ENCODE data around the gene CREB5. TPM values are rescaled to one million over a fixed set of nuclear protein-coding genes. Genes with fewer than 3 reads are reported as not detected.

CREB5 gene
- total and polyA plus RNA-seq, 2 of the 8 experiments (the other 6 are each of a cell fraction or from before 2014, with no cell fraction given): 2.4 to 2.7 TPM

DNA sequence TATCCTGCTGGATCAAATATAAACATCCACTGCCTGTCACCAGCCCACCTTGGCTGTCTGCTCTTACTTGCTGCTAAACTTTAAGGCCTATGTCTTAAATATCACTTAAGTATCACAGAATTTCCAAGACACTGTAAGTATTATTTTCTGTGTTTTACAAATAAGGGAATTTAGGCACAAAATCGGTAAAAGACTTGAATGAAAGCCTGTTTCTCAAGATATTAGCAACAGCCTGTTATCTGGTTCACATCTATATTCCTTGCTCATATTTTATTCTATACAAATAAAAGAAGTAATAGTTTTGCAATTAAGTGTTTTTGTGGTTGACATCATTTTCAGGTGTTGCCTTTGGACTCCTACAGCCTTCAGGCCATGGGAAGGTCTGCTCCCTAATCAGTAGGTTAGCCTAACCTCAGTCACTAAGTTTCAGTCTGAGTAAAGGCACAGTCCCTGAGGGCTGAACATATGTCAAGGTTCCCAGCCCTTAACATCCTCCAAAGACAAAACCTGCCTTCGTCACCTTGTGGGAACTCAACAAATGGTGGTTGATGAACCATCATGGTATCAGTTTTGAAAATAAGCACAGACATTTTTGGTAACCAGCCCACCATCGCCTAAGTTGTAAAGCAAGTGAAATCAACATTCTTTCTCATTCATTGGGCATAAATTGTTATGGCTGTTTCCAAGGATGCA, 127.1 kb downstream of the CREB5 start:
- ChIA-PET POLR2A (ENCODE audit: partially characterized antibody) (no interaction called here), CTCF (ENCODE audit: partially characterized antibody) (interaction anchor here (1.1 to 1.4 kb wide), 2 partner anchors 9 to 10 kb away, joined by 3 to 4 read pairs; no protein-coding TSS in a partner anchor)
- Histone ChIP-seq H3K36me3 (ENCODE audit: control insufficient read depth in 2 of 4, insufficient read depth in 4 of 4, low read length in 3 of 4) (no peaks in the 10 kb centered on the region), H3K14ac (ENCODE audit: insufficient read length) (no peak overlapping the region), H3K56ac (replicated peaks; ENCODE audit: insufficient read length, low read depth, low read length) (no peak overlapping the region), H3K23ac (ENCODE audit: insufficient read length) (no peak overlapping the region), H4K91ac (replicated peaks; ENCODE audit: insufficient read length, low read length) (no peak overlapping the region), H2BK12ac (ENCODE audit: low read depth, low read length) (no peak overlapping the region), H2BK15ac (ENCODE audit: low read length) (no peak overlapping the region), H4K5ac (ENCODE audit: insufficient read length, low read depth, low read length) (no peak overlapping the region), H3K9ac (replicated peaks in 1 of 4; ENCODE audit: extremely low read depth in 1 of 4, low read depth in 3 of 4, low read length in 3 of 4) (no peak overlapping the region), H3K79me2 (ENCODE audit: control insufficient read depth in 1 of 2, insufficient read depth in 2 of 2, low read length in 2 of 2) (no peaks in the 10 kb centered on the region), H3K9me3 (ENCODE audit: insufficient read depth in 2 of 2, low read depth in 1 of 2, low read length in 1 of 2) (no peaks in the 10 kb centered on the region), H3K4me3 (ENCODE audit: extremely low read depth in 1 of 4, insufficient read depth in 2 of 4, low read depth in 3 of 4, low read length in 4 of 4) (no peak overlapping the region), H3K23me2 (ENCODE audit: low read depth, low read length) (no peaks in the 10 kb centered on the region), H2AK5ac (ENCODE audit: low read depth, low read length) (no peak overlapping the region), H4K20me1 (replicated peaks in 1 of 2; ENCODE audit: control insufficient read depth in 1 of 2, insufficient read depth in 2 of 2, low read length in 2 of 2) (no peaks in the 10 kb centered on the region), H2BK120ac (replicated peaks; ENCODE audit: low read depth, low read length) (no peak overlapping the region), H3K4ac (replicated peaks; ENCODE audit: insufficient read length, low read depth, low read length) (no peak overlapping the region), H3K79me1 (ENCODE audit: low read depth, low read length) (no peaks in the 10 kb centered on the region), H2BK5ac (ENCODE audit: low read depth, low read length) (no peak overlapping the region), H3K4me1 (replicated peaks in 1 of 4; ENCODE audit: control insufficient read depth in 3 of 4, insufficient read depth in 4 of 4, low read length in 3 of 4) (peaks cover 0 to 3% (median 0%) of the 10 kb centered on the region in 4 experiments; a peak in 1 of 7 replicates), H2AFZ (ENCODE audit: low read length) (no peak overlapping the region), H3K27ac (ENCODE audit: low read depth, low read length) (no peak overlapping the region), H3K27me3 (replicated peaks in 1 of 4; ENCODE audit: control insufficient read depth in 3 of 4, extremely low read depth in 1 of 4, insufficient read depth in 3 of 4, low read length in 3 of 4) (no peaks in the 10 kb centered on the region), H4K8ac (ENCODE audit: extremely low read depth, insufficient read depth, low read length) (no peak overlapping the region), H3K4me2 (ENCODE audit: insufficient read depth in 1 of 2, low read depth in 2 of 2, low read length in 2 of 2) (no peak overlapping the region), H2BK20ac (ENCODE audit: low read length) (no peak overlapping the region), H3K18ac (ENCODE audit: extremely low read depth, low read length) (no peak overlapping the region)
- no peak for FAIRE-seq
- DNase-seq (ENCODE audit: low read depth in 1 of 2, low spot score in 2 of 2): no peak
- 91% methylated on average over 3 of the region's 3 CpGs; no CpG with 5 or more reads in 1 of the 2 experiments for WGBS, 2 experiments (ENCODE audit: extremely low coverage in 1 of 2, insufficient coverage in 1 of 2, insufficient read length in 1 of 2, insufficient replicate concordance in 2 of 2, low coverage in 1 of 2, low lambda C conversion rate in 2 of 2, missing lambda C conversion rate in 1 of 2)
- no peak for TF ChIP-seq CTBP2 (IDR thresholded peaks at IDR 0.05; ENCODE audit: borderline replicate concordance, insufficient read depth, insufficient read length, low read length)
- no peak for TF ChIP-seq FOSL1 (IDR thresholded peaks at IDR 0.05; ENCODE audit: insufficient read depth, low read depth, low read length)
- TF ChIP-seq HDAC2 (IDR thresholded peaks at IDR 0.05; ENCODE audit: borderline replicate concordance in 1 of 2, low read depth in 2 of 2, low read length in 2 of 2): no peak
- TF ChIP-seq, protein P1, sequence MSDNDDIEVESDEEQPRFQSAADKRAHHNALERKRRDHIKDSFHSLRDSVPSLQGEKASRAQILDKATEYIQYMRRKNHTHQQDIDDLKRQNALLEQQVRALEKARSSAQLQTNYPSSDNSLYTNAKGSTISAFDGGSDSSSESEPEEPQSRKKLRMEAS (IDR thresholded peaks at IDR 0.05): no peak
- TF ChIP-seq EGR1 (IDR thresholded peaks at IDR 0.05; ENCODE audit: borderline replicate concordance, low read depth, low read length): no peak
- TF ChIP-seq SIX5 (IDR thresholded peaks at IDR 0.05; ENCODE audit: low read depth, low read length): no peak
- no peak for TF ChIP-seq JUN (IDR thresholded peaks at IDR 0.05; ENCODE audit: low read depth, low read length)
- TF ChIP-seq SRF (IDR thresholded peaks at IDR 0.05; ENCODE audit: low read depth, low read length): no peak
- TF ChIP-seq POU5F1 (IDR thresholded peaks at IDR 0.05; ENCODE audit: low read depth, low read length): no peak
- no peak for TF ChIP-seq NANOG (IDR thresholded peaks at IDR 0.05; ENCODE audit: insufficient read depth, low read depth, low read length, poor library complexity, severe bottlenecking)
- TF ChIP-seq CEBPB (IDR thresholded peaks at IDR 0.05; ENCODE audit: low read depth, low read length): no peak
